Endothelial cell of umbilical vein (primary cell): Measurements from ENCODE around the gene UBL7. TPM values are rescaled to one million over a fixed set of nuclear protein-coding genes. Genes with fewer than 3 reads are reported as not detected.

Source experiments
- BruUV-seq: library from RNA; stranded (reverse); fragments of 400-500 nt; replicated peaks from 2 replicates; lab custom pipeline; 2021; lab: Mats Ljungman, UMichigan
- CTCF ChIA-PET: fragments of 300-600, 350-600 bp; sonication (Branson Sonifier 250); formaldehyde crosslinking; loops from one replicate; lab custom pipeline; 2021; ENCODE audit warnings: antibody characterized with exemption, inconsistent platforms; lab: Charles Lee
- POLR2A ChIA-PET: fragments of 300-600, 350-600 bp; sonication (Branson Sonifier 250); formaldehyde crosslinking; loops from one replicate; lab custom pipeline; 2021; ENCODE audit warnings: antibody characterized with exemption, inconsistent platforms; lab: Charles Lee
- DNase-seq: peaks from one replicate; pipeline ENCODE4 v3.0.0-alpha.2; 2011; ENCODE audit warnings: low read depth, low spot score
- FAIRE-seq: peaks from 2 replicates; lab custom pipeline; 2011; peaks lifted over from hg19 to GRCh38; lab: Jason Lieb, UNC
- H2AFZ ChIP-seq: 2 replicates; pipeline ENCODE4 v1.6.0; 2012; ENCODE audit warnings: low read depth, low read length, control low read depth, inconsistent platforms
- H3K27ac ChIP-seq: 2 replicates; pipeline ENCODE4 v1.5.1; 2011; ENCODE audit warnings: low read depth, mild to moderate bottlenecking, control low read depth, low read length, moderate library complexity; ENCODE audit not compliant: insufficient read depth
- H3K27me3 ChIP-seq, 2 experiments: 2 replicates each; pipeline versions ENCODE4 v1.6.0 to v1.6.1; 2011; ENCODE audit warnings: low read length in 2 of 2, mixed read lengths in 1 of 2; ENCODE audit not compliant: control insufficient read depth in 2 of 2, insufficient read depth in 2 of 2
- H3K36me3 ChIP-seq, 2 experiments: 2 replicates in 1 of 2; 3 replicates in 1 of 2; pipeline ENCODE4 v1.5.1; 2011; ENCODE audit warnings: low read length in 2 of 2, mild to moderate bottlenecking in 1 of 2, moderate library complexity in 1 of 2; ENCODE audit not compliant: control insufficient read depth in 2 of 2, insufficient read depth in 2 of 2; ENCODE audit errors: extremely low read depth in 1 of 2
- H3K4me1 ChIP-seq: 3 replicates; pipeline ENCODE4 v1.5.1; 2011; ENCODE audit warnings: mild to moderate bottlenecking, low read length; ENCODE audit not compliant: control insufficient read depth, insufficient read depth; ENCODE audit errors: extremely low read depth
- H3K4me2 ChIP-seq: 2 replicates; pipeline ENCODE4 v1.6.1; 2011; ENCODE audit warnings: low read length, control low read depth, mixed read lengths; ENCODE audit not compliant: insufficient read depth
- H3K4me3 ChIP-seq, 3 experiments: fragments of 200-600 bp in 1 of 3; sonication (generic), shearing (Covaris generic) in 1 of 3; replicated peaks in 1 of 3; 2 replicates each; pipeline ENCODE4 v1.5.1; 2011 to 2016; ENCODE audit warnings: control low read depth in 3 of 3, low read length in 3 of 3, mild to moderate bottlenecking in 2 of 3, inconsistent platforms in 1 of 3, low read depth in 1 of 3, moderate library complexity in 1 of 3; ENCODE audit not compliant: insufficient read depth in 1 of 3
- H3K79me2 ChIP-seq: 2 replicates; pipeline ENCODE4 v1.6.0; 2012; ENCODE audit warnings: low read length, inconsistent platforms; ENCODE audit not compliant: control insufficient read depth, insufficient read depth
- H3K9ac ChIP-seq: replicated peaks from 2 replicates; pipeline ENCODE3; 2011; ENCODE audit warnings: low read length, control low read depth; ENCODE audit not compliant: insufficient read depth; ENCODE audit errors: extremely low read depth
- H3K9me1 ChIP-seq: replicated peaks from 3 replicates; pipeline ENCODE4 v1.6.0; 2011; ENCODE audit warnings: mild to moderate bottlenecking, low read length; ENCODE audit not compliant: control insufficient read depth, insufficient read depth; ENCODE audit errors: extremely low read depth
- H3K9me3 ChIP-seq: replicated peaks from 2 replicates; pipeline ENCODE4 v1.5.1; 2012; ENCODE audit warnings: low read length, inconsistent platforms; ENCODE audit not compliant: control insufficient read depth, insufficient read depth
- H4K20me1 ChIP-seq: replicated peaks from 2 replicates; pipeline ENCODE3; 2011; ENCODE audit warnings: mild to moderate bottlenecking, low read length; ENCODE audit not compliant: control insufficient read depth, insufficient read depth; ENCODE audit errors: extremely low read depth
- EZH2 ChIP-seq: IDR thresholded peaks from 2 replicates; pipeline ENCODE4 v1.6.1; 2012; ENCODE audit warnings: borderline replicate concordance, low read depth, mild to moderate bottlenecking, moderate library complexity, low read length, inconsistent platforms; ENCODE audit not compliant: severe bottlenecking
- FOS ChIP-seq: IDR thresholded peaks from 2 replicates; pipeline ENCODE4 v1.6.1; 2011; ENCODE audit warnings: mild to moderate bottlenecking, low read length, moderate library complexity, borderline replicate concordance; ENCODE audit not compliant: insufficient read depth
- GATA2 ChIP-seq: IDR thresholded peaks from 2 replicates; pipeline ENCODE4 v1.7.0; 2011; ENCODE audit warnings: low read depth, mild to moderate bottlenecking, moderate library complexity, mixed read lengths, low read length; ENCODE audit not compliant: insufficient read length, insufficient read depth
- JUN ChIP-seq: IDR thresholded peaks from 2 replicates; pipeline ENCODE4 v1.6.1; 2011; ENCODE audit warnings: borderline replicate concordance, low read depth; ENCODE audit not compliant: insufficient read length, insufficient read depth
- MYC ChIP-seq: IDR thresholded peaks from one replicate; pipeline ENCODE4 v1.6.1; 2011; ENCODE audit warnings: mild to moderate bottlenecking, low read depth, low read length
- POLR2A ChIP-seq: IDR thresholded peaks from 2 replicates; pipeline ENCODE4 v1.6.1; 2012; ENCODE audit warnings: low read depth, mild to moderate bottlenecking, control low read depth, low read length
- POLR2AphosphoS5 ChIP-seq: IDR thresholded peaks from 2 replicates; pipeline ENCODE4 v1.6.1; 2012; ENCODE audit warnings: low read depth, mild to moderate bottlenecking, control low read depth, low read length, moderate library complexity; ENCODE audit not compliant: insufficient read depth
- dilution Hi-C: fragments of 300-500 bp; cut with MboI; formaldehyde crosslinking; loops from one replicate; pipeline ENCODE4 v1.15.0; 2019; ENCODE audit warnings: low sequenced_read_pairs; ENCODE audit not compliant: extremely low pct_ligation_motif_present
- intact Hi-C: fragments of 100-400 bp; cut with micrococcal nuclease; formaldehyde crosslinking; loops from one replicate; pipeline ENCODE4 v1.10.0; 2022
- polyA plus RNA-seq, 4 experiments: library from polyadenylated mRNA; depleted of rRNA in 3 of 4; stranded (reverse) in 3 of 4; unstranded in 1 of 4; fragments of >200 nt; gene quantifications; 2 replicates each; pipeline versions ENCODE4 v1.2.1 to v1.2.3, GENCODE V29; 2011 to 2012; ENCODE audit warnings: missing spikeins in 1 of 4
- total RNA-seq: library from RNA; stranded (reverse); gene quantifications from 2 replicates; pipeline ENCODE4 v1.2.3, GENCODE V29; 2021
- TF ChIP-seq, protein P1 (sequence below): IDR thresholded peaks from 2 replicates; pipeline ENCODE4 v1.6.1; 2011; ENCODE audit not compliant: insufficient read depth, insufficient read length
- TF ChIP-seq, protein P2 (sequence below), 2 donors: IDR thresholded peaks; 1 replicate in 1 of 2; 2 replicates in 1 of 2; pipeline ENCODE4 v1.5.1; 2011; ENCODE audit warnings: low read length in 2 of 2, mild to moderate bottlenecking in 2 of 2, moderate library complexity in 2 of 2, control low read depth in 1 of 2, inconsistent platforms in 1 of 2, low read depth in 1 of 2; ENCODE audit not compliant: insufficient read depth in 1 of 2; ENCODE audit errors: extremely low read depth in 1 of 2

The UBL7 gene
- total and polyA plus RNA-seq, 2 donors (not counting 3 experiments of a cell fraction or from before 2014, with no cell fraction given): 32.8 to 90.4 TPM

DNA sequence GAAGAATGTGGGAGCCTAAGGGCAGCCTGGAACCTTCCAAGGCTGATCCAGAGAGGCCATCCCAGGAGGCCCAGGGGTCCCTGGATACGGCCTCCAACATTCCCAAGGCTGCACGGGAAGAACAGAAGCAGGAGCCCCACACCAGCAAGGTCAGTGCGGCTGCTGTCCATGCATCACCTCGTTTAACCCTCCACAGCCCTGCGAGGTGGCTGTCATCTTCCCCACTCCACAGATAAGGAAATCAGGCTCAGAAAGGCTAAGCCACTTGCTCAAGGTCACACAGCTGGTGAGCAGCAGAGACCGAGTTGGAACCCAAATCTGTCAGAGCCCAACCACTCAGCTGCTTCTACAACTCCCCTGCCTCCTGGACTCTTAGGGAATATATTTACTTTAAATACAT lies 48.8 kb downstream of the UBL7 start:
- no peak for TF ChIP-seq MYC
- TF ChIP-seq POLR2AphosphoS5: no peak
- no peak for TF ChIP-seq FOS
- no peak for TF ChIP-seq GATA2
- dilution Hi-C loops (no loop called here), intact Hi-C loops (no loop called here)
- no peak overlapping the region for H3K4me2 ChIP-seq
- no peaks in the 10 kb centered on the region for H4K20me1 ChIP-seq
- BruUV-seq: no TSS peak
- no peaks in the 10 kb centered on the region for H3K27me3 ChIP-seq
- FAIRE-seq (no peak), DNase-seq (no peak)
- no peaks in the 10 kb centered on the region for H3K9me1 ChIP-seq
- H3K79me2 ChIP-seq: no peaks in the 10 kb centered on the region
- H3K27ac ChIP-seq: no peak overlapping the region
- H3K9ac ChIP-seq: no peak overlapping the region
- H3K9me3 ChIP-seq: no peaks in the 10 kb centered on the region
- CTCF ChIA-PET: interaction anchor here (0.9 to 1.2 kb wide), 3 partner anchors 9 to 27 kb away, joined by 3 to 5 read pairs (median 3); no protein-coding TSS in a partner anchor
- POLR2A ChIA-PET: no interaction called here
- no peaks in the 10 kb centered on the region for H3K36me3 ChIP-seq
- no peak overlapping the region for H2AFZ ChIP-seq
- H3K4me1 ChIP-seq: no peaks in the 10 kb centered on the region
- H3K4me3 ChIP-seq: no peak overlapping the region

DNA sequence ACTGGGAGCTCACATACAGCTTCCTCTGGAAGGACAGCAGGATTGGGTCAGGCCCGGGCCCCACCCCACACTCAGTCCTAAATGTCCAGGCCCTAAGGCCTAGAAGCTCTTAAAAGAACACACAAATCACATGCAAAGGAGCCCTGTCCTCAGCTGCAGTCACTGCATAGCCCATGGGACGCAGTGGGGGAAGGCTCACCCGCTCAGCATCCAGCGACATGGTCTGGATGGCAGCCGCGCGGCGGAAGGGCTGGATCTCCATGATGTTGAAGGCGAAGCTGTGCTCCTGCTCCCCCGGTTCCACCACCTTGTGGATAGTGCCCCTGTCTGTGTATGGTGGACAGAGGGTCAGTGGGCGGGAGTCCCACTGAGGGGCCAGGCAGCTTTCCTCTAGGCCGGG lies 49.3 kb downstream of the UBL7 start:
- POLR2A ChIA-PET: no interaction called here
- Histone ChIP-seq H3K36me3 (no peaks in the 10 kb centered on the region), H3K4me2 (no peak overlapping the region), H3K79me2 (no peaks in the 10 kb centered on the region), H3K9me1 (no peaks in the 10 kb centered on the region), H3K27me3 (peaks cover 0 to 3% of the 10 kb centered on the region in 2 experiments), H3K9me3 (no peaks in the 10 kb centered on the region), H4K20me1 (no peaks in the 10 kb centered on the region), H2AFZ (no peak overlapping the region), H3K4me1 (no peaks in the 10 kb centered on the region), H3K27ac (no peak overlapping the region), H3K9ac (no peak overlapping the region), H3K4me3 (no peak overlapping the region)
- CTCF ChIA-PET: interaction anchor here (0.9 to 1.2 kb wide), 2 partner anchors 10 to 27 kb away, joined by 3 read pairs; no protein-coding TSS in a partner anchor
- FAIRE-seq (no peak), DNase-seq (no peak)
- dilution Hi-C loops: no loop called here
- TF ChIP-seq JUN (no peak), FOS (no peak), MYC (no peak), POLR2A (no peak), POLR2AphosphoS5 (no peak), EZH2 (no peak), GATA2 (no peak)
- TF ChIP-seq, protein P1, sequence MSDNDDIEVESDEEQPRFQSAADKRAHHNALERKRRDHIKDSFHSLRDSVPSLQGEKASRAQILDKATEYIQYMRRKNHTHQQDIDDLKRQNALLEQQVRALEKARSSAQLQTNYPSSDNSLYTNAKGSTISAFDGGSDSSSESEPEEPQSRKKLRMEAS: no peak
- TF ChIP-seq, protein P2, sequence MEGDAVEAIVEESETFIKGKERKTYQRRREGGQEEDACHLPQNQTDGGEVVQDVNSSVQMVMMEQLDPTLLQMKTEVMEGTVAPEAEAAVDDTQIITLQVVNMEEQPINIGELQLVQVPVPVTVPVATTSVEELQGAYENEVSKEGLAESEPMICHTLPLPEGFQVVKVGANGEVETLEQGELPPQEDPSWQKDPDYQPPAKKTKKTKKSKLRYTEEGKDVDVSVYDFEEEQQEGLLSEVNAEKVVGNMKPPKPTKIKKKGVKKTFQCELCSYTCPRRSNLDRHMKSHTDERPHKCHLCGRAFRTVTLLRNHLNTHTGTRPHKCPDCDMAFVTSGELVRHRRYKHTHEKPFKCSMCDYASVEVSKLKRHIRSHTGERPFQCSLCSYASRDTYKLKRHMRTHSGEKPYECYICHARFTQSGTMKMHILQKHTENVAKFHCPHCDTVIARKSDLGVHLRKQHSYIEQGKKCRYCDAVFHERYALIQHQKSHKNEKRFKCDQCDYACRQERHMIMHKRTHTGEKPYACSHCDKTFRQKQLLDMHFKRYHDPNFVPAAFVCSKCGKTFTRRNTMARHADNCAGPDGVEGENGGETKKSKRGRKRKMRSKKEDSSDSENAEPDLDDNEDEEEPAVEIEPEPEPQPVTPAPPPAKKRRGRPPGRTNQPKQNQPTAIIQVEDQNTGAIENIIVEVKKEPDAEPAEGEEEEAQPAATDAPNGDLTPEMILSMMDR (IDR thresholded peaks at IDR 0.05; ENCODE audit: extremely low read depth in 1 of 2, insufficient read depth in 1 of 2, low read depth in 1 of 2, low read length in 2 of 2): no peak
- intact Hi-C loops: no loop called here
- no TSS peak for BruUV-seq
